ENCODE results near the gene CEACAM6.

CEACAM6 gene

GRCh38 chr19:41796362-41796761 lies 41.0 kb downstream of the CEACAM6 start, which contains the start of gene CEACAM3:
Gene CEACAM3 (plus strand): TSS chr19:41796587. CDS start chr19:41796678, 91 bp downstream.
- no peak for DNase-seq (ENCODE audit: low read depth)

DNA sequence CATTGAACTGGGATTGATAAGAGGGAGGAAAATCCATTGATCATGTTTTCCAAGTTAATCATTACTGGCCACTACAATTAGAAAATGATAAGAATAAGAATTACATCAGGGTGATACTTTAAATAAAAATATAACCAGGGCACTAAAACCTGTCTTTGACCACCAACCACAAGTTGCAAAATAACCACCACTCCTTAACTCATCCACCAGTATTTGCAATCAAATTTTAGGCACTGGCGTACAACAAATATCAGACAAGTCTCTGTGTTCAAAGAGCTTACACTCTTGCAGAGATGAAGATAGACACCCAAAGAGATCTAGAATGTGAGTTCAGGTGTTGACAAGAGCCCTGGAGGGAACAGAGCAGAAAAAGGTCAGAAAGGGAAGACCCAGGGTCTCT lies 41.6 kb downstream of the CEACAM6 start:
- DNase-seq (ENCODE audit: low read depth) = no peak

- no peak for DNase-seq (ENCODE audit: low read depth)
These were observed 44.2 kb downstream of the CEACAM6 start for GRCh38 chr19:41799444-41800000.

GRCh38 chr19:41801031-41801430 lies 45.7 kb downstream of the CEACAM6 start:
- no peak for DNase-seq (ENCODE audit: low read depth)

DNA sequence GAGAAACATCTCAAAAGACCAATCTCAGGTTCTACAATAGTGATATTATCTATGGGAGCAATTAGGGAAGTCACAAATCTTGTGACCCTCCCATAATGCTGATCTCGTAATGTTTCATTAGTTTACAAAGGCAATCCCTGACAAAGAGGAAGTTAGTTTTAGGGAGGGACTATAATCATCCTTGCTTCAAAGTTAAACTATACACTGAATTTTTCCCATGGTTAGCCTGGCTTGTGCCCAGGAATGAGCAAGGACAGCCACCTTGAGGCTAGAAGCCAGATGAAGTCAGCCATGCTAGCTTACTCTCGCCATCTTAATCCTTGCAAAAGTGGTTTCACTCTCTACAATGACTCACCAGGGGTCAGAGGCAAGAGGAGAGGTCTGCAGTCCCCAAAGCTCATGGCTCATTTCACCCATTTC lies 46.5 kb downstream of the CEACAM6 start:
- DNase-seq (ENCODE audit: low read depth) = no peak

- no peak for DNase-seq (ENCODE audit: low read depth)
These were observed 47.4 kb downstream of the CEACAM6 start for GRCh38 chr19:41802770-41803169.

DNA sequence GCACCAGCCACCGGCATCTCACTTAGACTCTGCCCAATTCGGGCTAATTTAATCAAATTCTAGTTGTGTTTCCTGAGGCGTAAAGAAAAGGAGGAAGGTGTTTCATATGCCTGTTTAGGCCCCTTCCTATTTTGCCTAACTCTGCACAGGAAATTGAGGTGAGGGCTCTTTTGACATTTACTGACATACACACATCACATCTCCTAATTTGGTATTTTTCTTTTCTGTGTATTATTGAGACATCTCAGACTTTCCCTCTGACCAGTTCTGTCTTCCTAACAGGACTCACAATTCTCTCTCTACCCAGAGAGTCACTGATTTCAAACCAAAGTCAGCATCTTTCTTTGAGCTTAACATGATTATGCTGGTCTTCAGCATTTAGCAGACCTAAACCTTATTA lies 49.0 kb downstream of the CEACAM6 start:
- no peak for DNase-seq (ENCODE audit: low read depth)

- no peak for DNase-seq (ENCODE audit: low read depth)
These were observed 51.8 kb downstream of the CEACAM6 start for GRCh38 chr19:41807176-41807575.

DNA sequence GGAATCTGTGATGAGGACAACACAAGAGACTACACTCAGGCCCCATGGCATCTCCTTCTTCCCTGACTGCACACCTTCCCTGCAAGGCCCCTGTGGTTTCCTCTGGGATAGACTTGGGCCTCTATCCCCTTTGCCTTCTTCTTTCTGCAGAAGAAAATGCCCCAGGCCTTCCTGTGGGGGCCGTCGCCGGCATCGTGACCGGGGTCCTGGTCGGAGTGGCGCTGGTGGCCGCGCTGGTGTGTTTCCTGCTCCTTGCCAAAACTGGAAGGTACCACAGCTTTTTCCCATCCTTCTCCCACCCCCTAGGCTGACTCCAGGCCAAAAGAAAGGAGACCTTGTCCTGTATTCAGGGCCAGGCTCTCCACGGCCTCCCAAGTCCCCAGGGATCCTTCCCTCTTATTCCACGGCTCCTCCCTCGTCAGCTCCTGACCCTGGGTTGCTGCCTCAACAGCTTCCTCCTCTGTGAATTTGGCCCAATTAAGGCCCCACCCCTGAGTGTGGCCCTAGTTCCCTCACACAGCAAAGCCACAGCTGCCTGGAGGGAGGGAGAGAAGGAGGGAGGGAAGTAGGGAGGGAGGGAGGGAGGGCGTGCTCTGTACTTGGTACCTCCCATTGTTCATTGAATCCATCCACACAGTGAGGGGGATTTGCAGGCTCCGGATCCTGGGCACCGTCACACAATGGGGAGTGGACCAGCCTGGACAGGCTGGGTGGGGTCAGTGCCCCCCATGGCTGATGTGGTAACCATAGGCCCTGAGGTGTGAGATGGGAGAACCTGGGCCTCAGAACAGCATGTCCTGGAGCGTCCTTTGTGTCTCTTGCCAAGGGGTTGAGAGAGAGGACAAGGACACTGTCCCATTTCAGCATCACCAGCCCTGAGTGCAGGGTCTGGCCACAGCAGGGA lies 53.6 kb downstream of the CEACAM6 start:
- no peak for DNase-seq (ENCODE audit: low read depth)

GRCh38 chr19:41810301-41810700 lies 55.0 kb downstream of the CEACAM6 start:
- no peak for DNase-seq (ENCODE audit: low read depth)

DNA sequence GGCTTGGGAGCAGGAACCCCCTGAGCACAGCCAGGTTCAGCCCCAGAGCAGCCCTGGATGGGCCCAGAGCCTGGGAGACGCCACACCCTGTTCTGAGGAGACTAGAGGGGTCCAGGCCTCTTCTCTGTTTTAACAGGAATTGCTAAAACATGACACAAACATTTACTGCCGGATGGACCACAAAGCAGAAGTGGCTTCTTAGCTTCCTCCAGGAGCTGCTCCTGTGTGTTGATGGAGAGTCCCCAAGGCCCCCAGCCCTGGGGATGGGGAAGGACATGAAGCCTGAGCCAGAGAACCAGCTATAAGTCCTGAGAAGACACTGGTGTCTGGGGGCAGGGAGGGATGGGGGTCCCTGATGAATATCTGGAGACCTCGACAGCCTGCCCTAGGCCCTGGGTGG lies 55.7 kb downstream of the CEACAM6 start:
- no peak for DNase-seq (ENCODE audit: low read depth)

- no peak for DNase-seq (ENCODE audit: low read depth)
These were observed 56.7 kb downstream of the CEACAM6 start for GRCh38 chr19:41811981-41812380.

- DNase-seq (ENCODE audit: low read depth) = no peak
These were observed 58.6 kb downstream of the CEACAM6 start for GRCh38 chr19:41813911-41814310.

DNA sequence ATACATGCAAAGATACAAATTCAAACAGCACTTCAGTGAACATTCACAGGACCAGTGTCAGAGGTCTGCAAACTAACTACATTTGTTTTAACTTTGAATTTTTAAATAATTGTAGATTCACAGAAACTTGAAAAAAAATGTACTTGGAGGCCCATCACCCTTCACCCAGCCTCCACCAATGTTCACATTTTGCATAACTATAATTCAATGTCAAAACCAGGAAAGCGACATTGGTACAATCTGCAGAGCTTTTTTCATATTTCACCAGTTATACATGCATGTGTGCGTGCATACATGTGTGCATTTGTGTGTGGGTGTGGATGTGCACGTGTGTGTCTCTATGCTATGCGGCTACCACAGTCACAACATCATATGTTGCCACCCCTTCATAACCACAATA lies 60.0 kb downstream of the CEACAM6 start:
- DNase-seq (ENCODE audit: low read depth) = no peak

DNA sequence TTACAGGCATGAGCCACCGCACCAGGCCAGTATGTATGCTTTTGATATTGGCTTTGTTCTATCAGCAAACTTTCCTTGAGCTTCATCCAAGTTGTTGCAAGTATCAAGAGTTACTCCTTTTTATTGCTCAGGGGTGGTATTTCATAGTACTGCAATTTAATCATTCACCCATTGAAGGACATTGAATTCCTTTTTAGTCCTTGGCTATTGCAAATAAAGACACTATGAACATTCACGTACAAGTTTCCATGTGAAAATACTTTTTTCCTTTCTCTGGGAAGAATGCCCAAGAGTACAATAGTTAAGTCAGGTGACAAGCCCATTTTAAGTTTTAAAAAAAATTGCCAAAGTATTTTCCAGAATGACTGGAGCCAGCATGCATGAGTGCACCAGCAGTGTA lies 61.4 kb downstream of the CEACAM6 start:
- DNase-seq (ENCODE audit: low read depth) = no peak

GRCh38 chr19:41821003-41821735 lies 65.8 kb downstream of the CEACAM6 start:
- DNase-seq (ENCODE audit: low read depth) = peak; percentile 12

All from T follicular helper cell (primary cell).